Lung microvascular endothelial cell (primary cell): ENCODE data around the gene PAX2. TPM values are rescaled to one million over a fixed set of nuclear protein-coding genes. Genes with fewer than 3 reads are reported as not detected.

Source experiments
- DNase-seq, 2 donors: peaks; one replicate each; pipeline versions ENCODE4 v3.0.0 to v3.0.0-alpha.2; 2010; ENCODE audit warnings: low read depth in 2 of 2
- total RNA-seq: library from RNA; depleted of rRNA; stranded (reverse); fragments of >200 nt; gene quantifications from 2 replicates; pipeline ENCODE4 v1.2.1, GENCODE V29; 2014

The PAX2 gene
- total RNA-seq, 1 donor from 2014 or later = not detected

- DNase-seq = no peak
These were observed 5.2 kb downstream of the PAX2 start for GRCh38 chr10:100750291-100751210.

- no peak for DNase-seq
These were observed 6.0 kb downstream of the PAX2 start for GRCh38 chr10:100751211-100751933.

DNA sequence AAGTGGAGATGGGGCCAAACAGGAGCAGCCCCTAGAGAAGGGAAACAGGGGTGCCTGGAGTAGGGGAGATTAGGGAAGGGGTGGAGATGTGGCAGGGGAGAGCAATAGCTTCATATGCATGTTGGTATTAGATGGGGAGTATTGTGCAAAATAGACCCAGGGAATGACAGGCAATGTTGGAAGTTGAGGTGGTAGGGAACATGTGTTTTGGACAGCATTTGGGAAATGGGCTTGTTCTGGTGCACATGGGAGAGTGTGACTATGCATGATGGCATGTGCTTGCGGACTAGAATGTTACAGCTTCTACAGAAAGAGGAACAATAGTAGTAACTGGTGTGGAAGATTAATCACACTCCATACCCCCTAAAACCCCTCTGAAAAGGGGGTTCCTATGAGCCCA, 10.4 kb downstream of the PAX2 start:
- no peak for DNase-seq

DNA sequence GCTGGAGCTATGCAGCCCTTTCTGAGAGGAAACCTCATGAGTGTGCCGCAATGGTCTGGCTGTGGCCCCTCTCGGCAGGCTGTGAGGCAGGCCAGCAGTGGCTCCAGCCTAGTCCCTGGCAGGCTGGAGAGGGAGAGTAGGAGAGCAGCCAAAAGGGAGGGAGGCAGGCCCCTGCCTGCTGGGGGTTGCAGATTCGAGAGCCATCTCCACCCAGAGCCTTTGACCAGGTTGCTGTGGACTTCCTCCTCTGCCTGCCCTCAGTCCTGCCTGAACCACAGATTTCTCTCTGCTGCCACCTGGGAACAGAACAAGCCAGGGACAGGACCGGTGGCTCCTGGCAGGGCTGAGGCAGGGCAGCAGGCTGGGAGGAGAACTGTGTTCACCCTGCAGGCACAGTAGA, 13.9 kb downstream of the PAX2 start:
- no peak for DNase-seq

DNA sequence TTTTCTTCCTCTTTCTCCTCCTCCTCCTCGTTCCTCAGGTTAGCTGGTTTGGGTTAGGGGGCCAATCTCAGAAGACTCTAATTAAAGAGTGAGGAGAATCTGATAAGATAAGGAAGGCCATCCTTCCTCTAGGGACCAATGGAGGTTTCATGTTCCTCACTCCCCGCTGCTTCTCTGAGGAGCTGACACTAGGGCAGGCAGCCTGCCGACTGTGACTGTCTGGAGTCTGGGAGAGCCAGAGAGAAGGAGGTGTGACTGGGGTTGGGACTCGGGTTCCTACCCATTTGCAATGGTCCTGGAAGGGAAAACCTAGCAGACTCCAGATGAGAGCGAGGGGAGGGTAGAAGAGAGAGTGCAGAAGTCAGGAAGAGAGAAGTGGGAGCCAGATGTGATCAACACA, 15.3 kb downstream of the PAX2 start:
- no peak for DNase-seq

DNA sequence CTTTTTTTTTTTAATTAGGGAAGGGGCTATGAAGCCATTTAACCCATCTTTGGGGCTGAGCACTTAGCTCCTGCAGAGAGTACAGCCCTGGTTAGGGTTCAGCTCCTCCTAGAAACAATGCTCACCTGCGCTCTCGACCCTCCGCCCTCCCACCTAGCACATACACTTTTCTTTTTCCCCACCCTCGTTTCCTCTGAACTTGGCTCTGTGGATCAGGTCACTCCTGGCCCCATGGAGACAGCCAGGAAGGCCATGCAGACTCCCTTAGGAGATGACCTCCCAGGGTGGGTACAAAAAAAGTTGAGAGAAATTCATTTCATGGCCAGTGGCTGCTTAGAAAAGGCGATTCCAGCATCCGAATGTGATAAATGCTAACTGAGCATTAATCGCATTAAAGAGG, 15.8 kb downstream of the PAX2 start:
- DNase-seq = no peak

DNA sequence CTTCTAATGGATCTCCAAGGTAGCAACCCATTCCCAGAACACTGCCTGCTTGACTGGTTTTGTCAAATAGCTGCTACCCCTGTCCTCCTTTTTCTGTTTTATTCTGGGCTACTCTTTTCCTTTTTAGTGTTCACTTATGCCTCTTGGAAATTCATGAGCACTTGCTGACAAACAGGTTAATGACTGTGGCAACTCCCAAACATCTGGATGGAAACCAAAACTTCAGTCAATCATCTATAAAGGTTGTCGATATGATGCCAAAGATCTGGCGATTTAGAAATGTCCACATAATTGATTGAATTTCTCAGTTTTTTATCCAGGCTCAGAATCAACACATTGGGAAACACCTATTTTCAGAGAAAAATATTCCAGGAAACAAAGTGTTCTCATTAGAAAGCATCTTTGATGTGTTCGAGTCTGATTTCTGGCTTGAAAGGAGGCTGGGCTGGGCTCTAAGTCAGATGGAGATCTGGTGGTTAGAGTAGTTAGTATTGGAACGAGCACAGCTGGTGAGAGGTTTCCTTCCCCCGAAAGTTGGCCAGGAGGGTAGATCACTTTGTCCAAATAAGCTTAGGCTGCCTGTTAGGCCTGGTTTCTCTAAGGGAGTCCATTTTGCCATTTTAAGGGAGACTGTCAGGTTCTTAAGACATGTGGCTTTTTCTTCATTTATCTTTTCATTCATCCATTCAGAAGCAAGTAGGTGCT, 17.8 kb downstream of the PAX2 start:
- DNase-seq = no peak

- DNase-seq = no peak
These were observed 21.5 kb downstream of the PAX2 start for GRCh38 chr10:100766693-100767421.

- DNase-seq = no peak
These were observed 22.0 kb downstream of the PAX2 start for GRCh38 chr10:100767422-100767775.

DNA sequence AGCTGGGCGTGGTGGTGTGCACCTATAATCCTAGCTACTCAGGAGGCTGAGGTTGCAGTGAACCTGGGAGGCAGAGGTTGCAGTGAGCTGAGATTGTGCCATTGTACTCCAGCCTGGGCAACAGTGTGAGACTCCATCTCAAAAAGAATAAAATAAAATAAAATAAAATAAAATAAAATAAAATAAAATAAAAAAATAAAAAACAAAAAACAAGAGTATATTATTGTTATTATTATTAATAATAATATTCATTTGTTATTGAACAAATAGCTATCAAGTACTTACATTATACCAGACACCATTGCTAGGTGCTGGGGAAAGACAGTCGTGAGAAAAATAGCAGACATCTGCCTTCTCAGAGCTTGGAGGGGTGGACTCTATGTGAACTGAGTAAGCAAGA, 24.1 kb downstream of the PAX2 start:
- DNase-seq = no peak

- DNase-seq = no peak
These were observed 28.3 kb downstream of the PAX2 start for GRCh38 chr10:100773646-100774045.

DNA sequence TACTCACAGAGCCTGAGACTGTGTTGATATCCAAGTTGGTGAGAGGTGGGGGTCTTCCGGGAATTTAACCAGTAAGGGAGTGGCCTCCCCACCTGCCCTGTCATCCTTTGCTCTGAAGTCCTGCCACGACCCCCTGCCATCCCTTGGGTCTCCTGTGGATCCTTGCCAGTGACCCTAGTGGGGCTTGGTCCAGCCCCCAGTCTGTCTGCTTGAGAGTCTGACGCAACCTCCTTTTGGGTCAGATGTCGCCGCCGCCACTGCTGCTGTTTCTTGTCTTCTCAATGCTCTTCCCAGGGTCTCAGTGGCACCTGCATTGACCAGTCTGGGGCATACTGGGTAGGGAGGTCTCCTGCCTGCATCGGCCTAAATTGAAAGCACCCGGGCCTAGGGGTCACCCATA, 28.8 kb downstream of the PAX2 start:
- DNase-seq = no peak

- no peak for DNase-seq
These were observed 29.5 kb downstream of the PAX2 start for GRCh38 chr10:100774876-100775275.

- DNase-seq = no peak
These were observed 30.0 kb downstream of the PAX2 start for GRCh38 chr10:100775386-100775785.

GRCh38 chr10:100775871-100776270, 30.5 kb downstream of the PAX2 start:
- no peak for DNase-seq

DNA sequence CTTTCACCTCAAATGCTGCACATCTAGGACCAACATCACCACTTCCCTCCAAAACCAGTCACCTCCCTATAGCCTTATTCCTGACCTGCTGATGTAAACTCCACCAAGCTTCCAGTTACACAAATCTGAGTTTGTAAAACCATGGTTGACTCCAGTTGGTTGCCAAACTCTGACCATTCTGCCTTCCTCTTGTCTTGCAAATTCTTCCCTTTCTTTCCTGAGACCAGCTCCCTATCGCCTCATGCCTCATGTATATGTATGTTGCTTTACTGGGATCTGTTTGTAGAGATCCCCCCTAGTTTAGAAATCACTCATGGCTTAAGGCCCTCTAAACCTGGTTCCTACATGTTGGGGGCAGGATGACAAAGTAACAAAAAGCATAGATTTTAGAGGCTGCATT, 31.3 kb downstream of the PAX2 start:
- no peak for DNase-seq

- DNase-seq = no peak
These were observed 33.9 kb downstream of the PAX2 start for GRCh38 chr10:100779329-100779728.

DNA sequence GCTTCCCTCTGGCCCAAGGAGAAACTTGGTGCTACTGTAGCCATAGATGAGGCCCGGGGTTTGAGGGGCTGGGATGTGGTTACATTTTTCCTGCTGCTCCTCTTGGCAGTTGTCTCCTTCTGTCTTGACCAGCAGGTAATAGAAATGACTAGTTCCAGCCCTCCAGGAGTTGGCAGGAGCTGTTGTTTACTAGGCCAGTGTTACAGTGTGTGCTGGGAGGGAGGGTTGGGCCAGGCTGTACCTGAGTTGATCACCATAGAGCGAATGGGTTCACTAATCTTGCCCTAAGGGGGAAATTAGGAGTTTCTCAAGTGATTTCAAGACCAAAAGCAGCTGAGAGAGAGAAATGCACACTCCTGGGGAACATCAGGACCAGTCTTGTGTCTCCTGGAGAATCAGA, 34.9 kb downstream of the PAX2 start:
- no peak for DNase-seq

GRCh38 chr10:100781145-100781665, 35.8 kb downstream of the PAX2 start:
- DNase-seq = no peak

DNA sequence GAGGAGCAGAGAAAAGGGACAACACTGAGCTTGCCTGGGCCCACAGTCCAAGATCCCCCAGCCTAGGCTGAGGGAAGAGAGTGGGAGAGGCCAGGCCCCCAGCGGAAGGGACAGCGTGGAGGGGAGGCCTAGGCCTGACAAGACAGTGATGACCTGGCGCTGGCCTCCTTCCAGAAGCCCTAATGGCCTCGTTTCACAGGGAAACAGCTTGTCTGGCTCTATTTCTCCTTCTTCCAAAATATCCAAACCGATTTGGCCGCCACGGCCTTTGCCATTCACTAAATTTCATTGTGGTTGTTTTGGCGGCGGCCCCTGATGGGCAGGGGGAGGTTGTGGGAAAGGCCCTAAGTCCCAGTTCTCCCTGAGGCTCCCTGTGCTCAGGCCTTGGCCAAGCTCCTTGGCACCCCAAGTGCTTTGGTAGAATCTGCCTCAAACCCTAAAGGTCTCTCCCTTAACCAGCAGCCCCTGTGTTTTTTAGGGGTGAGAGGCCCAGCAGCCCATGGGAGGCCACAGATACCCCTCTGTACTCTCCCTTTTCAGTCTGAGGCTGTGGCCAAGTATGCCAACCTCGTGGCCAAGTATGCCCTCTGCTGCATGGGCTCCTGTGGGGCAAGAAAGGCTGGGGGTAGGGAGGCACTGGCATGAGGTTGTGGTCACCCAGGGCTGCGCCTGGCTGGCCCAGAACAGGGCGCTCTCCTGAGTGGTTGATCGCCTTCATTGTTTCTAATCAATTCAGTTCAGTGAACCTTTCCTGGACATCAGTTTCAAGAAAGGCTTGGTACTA, 37.3 kb downstream of the PAX2 start:
- no peak for DNase-seq

GRCh38 chr10:100784126-100784525, 38.7 kb downstream of the PAX2 start:
- no peak for DNase-seq
